WTC11 (cell line): ENCODE measurements around the gene FBN2. TPM values are rescaled to one million over a fixed set of nuclear protein-coding genes. Genes with fewer than 3 reads are reported as not detected.

Source experiments
- ATAC-seq: fragments of 200-7000 bp; cut with Tn5 transposase; 2 replicates; pipeline ENCODE4 v1.10.0; 2021; ENCODE audit warnings: mild to moderate bottlenecking, moderate library complexity
- CTCF ChIA-PET: fragments of 300-600 bp; sonication (Branson Sonifier 250); formaldehyde crosslinking; loops from one replicate; lab custom pipeline; 2021; ENCODE audit warnings: antibody characterized with exemption; lab: Charles Lee
- POLR2A ChIA-PET: fragments of 350-600 bp; sonication (Branson Sonifier 250); formaldehyde crosslinking; loops from one replicate; lab custom pipeline; 2021; ENCODE audit warnings: antibody characterized with exemption; lab: Charles Lee
- DNase-seq: peaks from one replicate; pipeline ENCODE4 v3.0.0; 2021; ENCODE audit warnings: low spot score
- H3K27ac Mint-ChIP-seq: 2 replicates; pipeline ENCODE4 v1.8.0; 2021; ENCODE audit warnings: mixed read lengths
- H3K27me3 Mint-ChIP-seq: 2 replicates; pipeline ENCODE4 v1.8.0; 2021; ENCODE audit warnings: low read depth, mild to moderate bottlenecking, moderate library complexity, mixed read lengths
- H3K36me3 Mint-ChIP-seq: 2 replicates; pipeline ENCODE4 v1.8.0; 2021; ENCODE audit warnings: mixed read lengths
- H3K4me1 Mint-ChIP-seq: 2 replicates; pipeline ENCODE4 v1.8.0; 2022; ENCODE audit warnings: mixed read lengths
- H3K4me3 Mint-ChIP-seq: 2 replicates; pipeline ENCODE4 v1.8.0; 2021; ENCODE audit warnings: mild to moderate bottlenecking, moderate library complexity, mixed read lengths
- H3K9me3 Mint-ChIP-seq: 2 replicates; pipeline ENCODE4 v1.8.0; 2021; ENCODE audit warnings: mixed read lengths
- CBFB ChIP-seq: sonication (generic); formaldehyde crosslinking; IDR thresholded peaks from 2 replicates; pipeline ENCODE4 v1.8.1; 2022; ENCODE audit warnings: mild to moderate bottlenecking, low read depth, missing genetic modification reagents
- CREB1 ChIP-seq: sonication (generic); formaldehyde crosslinking; IDR thresholded peaks from 2 replicates; pipeline ENCODE4 v1.8.0; 2023; ENCODE audit warnings: mild to moderate bottlenecking, missing genetic modification reagents
- EMX1 ChIP-seq: fragments of 250-450 bp; sonication (Bioruptor Pico); IDR thresholded peaks from 2 replicates; pipeline ENCODE4 v1.8.0; 2021; ENCODE audit warnings: mild to moderate bottlenecking
- ESRRA ChIP-seq: sonication (generic); formaldehyde crosslinking; IDR thresholded peaks from 2 replicates; pipeline ENCODE4 v1.8.1; 2022; ENCODE audit warnings: mild to moderate bottlenecking, missing genetic modification reagents, borderline replicate concordance
- FOXP1 ChIP-seq: sonication (generic); formaldehyde crosslinking; IDR thresholded peaks from 2 replicates; pipeline ENCODE4 v1.8.0; 2022; ENCODE audit warnings: missing genetic modification reagents, mild to moderate bottlenecking, moderate library complexity, borderline replicate concordance
- NFE2L1 ChIP-seq: sonication (generic); formaldehyde crosslinking; IDR thresholded peaks from 2 replicates; pipeline ENCODE4 v1.8.1; 2023; ENCODE audit warnings: missing genetic modification reagents
- RORB ChIP-seq: fragments of 250-450 bp; sonication (Bioruptor Pico); IDR thresholded peaks from 2 replicates; pipeline ENCODE4 v1.9.0; 2021; ENCODE audit warnings: mild to moderate bottlenecking
- ZNF121 ChIP-seq: sonication (generic); formaldehyde crosslinking; IDR thresholded peaks from 2 replicates; pipeline ENCODE4 v1.8.0; 2023; ENCODE audit warnings: missing genetic modification reagents
- ZNF396 ChIP-seq: fragments of 250-450 bp; sonication (Bioruptor Pico); IDR thresholded peaks from 2 replicates; pipeline ENCODE4 v1.8.0; 2021; ENCODE audit warnings: mild to moderate bottlenecking, moderate library complexity, borderline replicate concordance
- ZNF671 ChIP-seq: fragments of 250-450 bp; sonication (Bioruptor Pico); IDR thresholded peaks from 2 replicates; pipeline ENCODE4 v1.8.0; 2021; ENCODE audit warnings: mild to moderate bottlenecking
- total RNA-seq: library from RNA; stranded (reverse); gene quantifications from 3 replicates; pipeline ENCODE4 v1.2.3, GENCODE V29; 2021
- TF ChIP-seq, protein P1 (sequence below): sonication (generic); formaldehyde crosslinking; IDR thresholded peaks from 2 replicates; pipeline ENCODE4 v1.8.0; 2022; ENCODE audit warnings: mild to moderate bottlenecking, missing genetic modification reagents
- TF ChIP-seq, protein P2 (sequence below): sonication (generic); formaldehyde crosslinking; IDR thresholded peaks from 2 replicates; pipeline ENCODE4 v1.8.0; 2022; ENCODE audit warnings: missing genetic modification reagents
- TF ChIP-seq, protein P3 (sequence below): sonication (generic); formaldehyde crosslinking; IDR thresholded peaks from 2 replicates; pipeline ENCODE4 v1.8.1; 2023; ENCODE audit warnings: mild to moderate bottlenecking, missing genetic modification reagents, borderline replicate concordance
- TF ChIP-seq, protein P4 (sequence below): fragments of 200-600 bp; IDR thresholded peaks from 2 replicates; pipeline ENCODE4 v1.8.0; 2022; ENCODE audit warnings: antibody characterized with exemption
- TF ChIP-seq, protein P5 (sequence below): sonication (generic); formaldehyde crosslinking; IDR thresholded peaks from 2 replicates; pipeline ENCODE4 v1.8.0; 2022; ENCODE audit warnings: mild to moderate bottlenecking, missing genetic modification reagents
- TF ChIP-seq, protein P6 (sequence below): sonication (generic); formaldehyde crosslinking; IDR thresholded peaks from 2 replicates; pipeline ENCODE4 v1.8.0; 2023; ENCODE audit warnings: missing genetic modification reagents, mild to moderate bottlenecking, borderline replicate concordance
- TF ChIP-seq, protein P7 (sequence below): sonication (generic); formaldehyde crosslinking; IDR thresholded peaks from 2 replicates; pipeline ENCODE4 v1.8.1; 2022; ENCODE audit warnings: low read depth, missing genetic modification reagents, borderline replicate concordance

Gene FBN2
- total RNA-seq, 1 experiment from 2014 or later = 56.7 TPM

DNA sequence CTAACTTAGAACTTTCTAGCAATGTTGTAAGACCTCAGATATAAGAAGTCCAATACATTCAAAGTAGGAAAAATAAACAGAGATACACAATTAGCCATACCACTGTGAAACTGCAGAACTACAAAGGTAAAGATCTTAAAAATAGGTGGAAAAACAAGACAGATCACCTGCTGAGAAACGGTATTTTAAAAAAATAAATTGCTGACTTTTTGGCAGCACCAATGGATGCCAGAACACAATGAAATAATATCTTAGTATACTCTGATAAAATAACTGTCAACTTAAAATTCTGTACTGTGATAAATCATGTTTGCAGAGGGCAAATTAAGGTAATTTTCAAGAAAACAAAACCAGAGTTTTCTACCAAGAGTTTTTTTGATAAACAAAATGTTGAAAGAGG lies 138.9 kb downstream of the FBN2 start:
- ChIA-PET CTCF (no interaction called here), POLR2A (no interaction called here)
- H3K27me3 Mint-ChIP-seq = no peaks in the 10 kb centered on the region
- TF ChIP-seq ESRRA (CRISPR knock-in tag) = no peak
- TF ChIP-seq CREB1 (CRISPR knock-in tag) = no peak
- no peak for TF ChIP-seq ZNF396 (CRISPR knock-in tag)
- TF ChIP-seq NFE2L1 = no peak
- no peak overlapping the region for H3K4me3 Mint-ChIP-seq
- ATAC-seq = no peak
- no peaks in the 10 kb centered on the region for H3K4me1 Mint-ChIP-seq
- no peak overlapping the region for H3K27ac Mint-ChIP-seq
- peaks cover 4% of the 10 kb centered on the region for H3K36me3 Mint-ChIP-seq
- DNase-seq = no peak
- H3K9me3 Mint-ChIP-seq = peaks cover 5% of the 10 kb centered on the region

DNA sequence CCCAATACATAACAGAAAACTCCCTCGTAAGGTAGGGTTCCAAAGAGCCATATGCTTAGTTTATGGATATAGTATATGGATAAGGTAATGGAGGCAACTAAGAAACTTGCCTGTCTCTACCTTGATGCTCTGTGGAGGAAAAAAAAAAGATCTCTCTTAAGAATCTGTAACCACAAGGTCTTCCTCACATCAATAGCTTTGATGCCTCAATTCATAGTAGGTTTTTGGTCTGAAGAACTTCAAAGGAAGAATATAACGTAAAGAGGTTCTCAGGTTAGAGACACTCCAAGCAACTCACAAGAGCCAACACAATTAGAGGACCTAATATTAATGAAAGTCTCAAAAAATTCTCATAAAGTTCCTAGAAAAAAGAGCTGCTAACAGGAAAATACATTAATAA lies 140.2 kb downstream of the FBN2 start:
- no peaks in the 10 kb centered on the region for H3K27me3 Mint-ChIP-seq
- TF ChIP-seq, protein P1, sequence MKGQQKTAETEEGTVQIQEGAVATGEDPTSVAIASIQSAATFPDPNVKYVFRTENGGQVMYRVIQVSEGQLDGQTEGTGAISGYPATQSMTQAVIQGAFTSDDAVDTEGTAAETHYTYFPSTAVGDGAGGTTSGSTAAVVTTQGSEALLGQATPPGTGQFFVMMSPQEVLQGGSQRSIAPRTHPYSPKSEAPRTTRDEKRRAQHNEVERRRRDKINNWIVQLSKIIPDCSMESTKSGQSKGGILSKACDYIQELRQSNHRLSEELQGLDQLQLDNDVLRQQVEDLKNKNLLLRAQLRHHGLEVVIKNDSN = no peak
- TF ChIP-seq, protein P2, sequence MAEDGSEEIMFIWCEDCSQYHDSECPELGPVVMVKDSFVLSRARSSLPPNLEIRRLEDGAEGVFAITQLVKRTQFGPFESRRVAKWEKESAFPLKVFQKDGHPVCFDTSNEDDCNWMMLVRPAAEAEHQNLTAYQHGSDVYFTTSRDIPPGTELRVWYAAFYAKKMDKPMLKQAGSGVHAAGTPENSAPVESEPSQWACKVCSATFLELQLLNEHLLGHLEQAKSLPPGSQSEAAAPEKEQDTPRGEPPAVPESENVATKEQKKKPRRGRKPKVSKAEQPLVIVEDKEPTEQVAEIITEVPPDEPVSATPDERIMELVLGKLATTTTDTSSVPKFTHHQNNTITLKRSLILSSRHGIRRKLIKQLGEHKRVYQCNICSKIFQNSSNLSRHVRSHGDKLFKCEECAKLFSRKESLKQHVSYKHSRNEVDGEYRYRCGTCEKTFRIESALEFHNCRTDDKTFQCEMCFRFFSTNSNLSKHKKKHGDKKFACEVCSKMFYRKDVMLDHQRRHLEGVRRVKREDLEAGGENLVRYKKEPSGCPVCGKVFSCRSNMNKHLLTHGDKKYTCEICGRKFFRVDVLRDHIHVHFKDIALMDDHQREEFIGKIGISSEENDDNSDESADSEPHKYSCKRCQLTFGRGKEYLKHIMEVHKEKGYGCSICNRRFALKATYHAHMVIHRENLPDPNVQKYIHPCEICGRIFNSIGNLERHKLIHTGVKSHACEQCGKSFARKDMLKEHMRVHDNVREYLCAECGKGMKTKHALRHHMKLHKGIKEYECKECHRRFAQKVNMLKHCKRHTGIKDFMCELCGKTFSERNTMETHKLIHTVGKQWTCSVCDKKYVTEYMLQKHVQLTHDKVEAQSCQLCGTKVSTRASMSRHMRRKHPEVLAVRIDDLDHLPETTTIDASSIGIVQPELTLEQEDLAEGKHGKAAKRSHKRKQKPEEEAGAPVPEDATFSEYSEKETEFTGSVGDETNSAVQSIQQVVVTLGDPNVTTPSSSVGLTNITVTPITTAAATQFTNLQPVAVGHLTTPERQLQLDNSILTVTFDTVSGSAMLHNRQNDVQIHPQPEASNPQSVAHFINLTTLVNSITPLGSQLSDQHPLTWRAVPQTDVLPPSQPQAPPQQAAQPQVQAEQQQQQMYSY = no peak
- TF ChIP-seq, protein P3, sequence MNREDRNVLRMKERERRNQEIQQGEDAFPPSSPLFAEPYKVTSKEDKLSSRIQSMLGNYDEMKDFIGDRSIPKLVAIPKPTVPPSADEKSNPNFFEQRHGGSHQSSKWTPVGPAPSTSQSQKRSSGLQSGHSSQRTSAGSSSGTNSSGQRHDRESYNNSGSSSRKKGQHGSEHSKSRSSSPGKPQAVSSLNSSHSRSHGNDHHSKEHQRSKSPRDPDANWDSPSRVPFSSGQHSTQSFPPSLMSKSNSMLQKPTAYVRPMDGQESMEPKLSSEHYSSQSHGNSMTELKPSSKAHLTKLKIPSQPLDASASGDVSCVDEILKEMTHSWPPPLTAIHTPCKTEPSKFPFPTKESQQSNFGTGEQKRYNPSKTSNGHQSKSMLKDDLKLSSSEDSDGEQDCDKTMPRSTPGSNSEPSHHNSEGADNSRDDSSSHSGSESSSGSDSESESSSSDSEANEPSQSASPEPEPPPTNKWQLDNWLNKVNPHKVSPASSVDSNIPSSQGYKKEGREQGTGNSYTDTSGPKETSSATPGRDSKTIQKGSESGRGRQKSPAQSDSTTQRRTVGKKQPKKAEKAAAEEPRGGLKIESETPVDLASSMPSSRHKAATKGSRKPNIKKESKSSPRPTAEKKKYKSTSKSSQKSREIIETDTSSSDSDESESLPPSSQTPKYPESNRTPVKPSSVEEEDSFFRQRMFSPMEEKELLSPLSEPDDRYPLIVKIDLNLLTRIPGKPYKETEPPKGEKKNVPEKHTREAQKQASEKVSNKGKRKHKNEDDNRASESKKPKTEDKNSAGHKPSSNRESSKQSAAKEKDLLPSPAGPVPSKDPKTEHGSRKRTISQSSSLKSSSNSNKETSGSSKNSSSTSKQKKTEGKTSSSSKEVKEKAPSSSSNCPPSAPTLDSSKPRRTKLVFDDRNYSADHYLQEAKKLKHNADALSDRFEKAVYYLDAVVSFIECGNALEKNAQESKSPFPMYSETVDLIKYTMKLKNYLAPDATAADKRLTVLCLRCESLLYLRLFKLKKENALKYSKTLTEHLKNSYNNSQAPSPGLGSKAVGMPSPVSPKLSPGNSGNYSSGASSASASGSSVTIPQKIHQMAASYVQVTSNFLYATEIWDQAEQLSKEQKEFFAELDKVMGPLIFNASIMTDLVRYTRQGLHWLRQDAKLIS (CRISPR knock-in tag) = no peak
- TF ChIP-seq FOXP1 (CRISPR knock-in tag) (no peak), RORB (CRISPR knock-in tag) (no peak), EMX1 (CRISPR knock-in tag) (no peak), CBFB (CRISPR knock-in tag) (no peak), ZNF671 (CRISPR knock-in tag) (no peak), ZNF121 (CRISPR knock-in tag) (no peak)
- TF ChIP-seq, protein P4, sequence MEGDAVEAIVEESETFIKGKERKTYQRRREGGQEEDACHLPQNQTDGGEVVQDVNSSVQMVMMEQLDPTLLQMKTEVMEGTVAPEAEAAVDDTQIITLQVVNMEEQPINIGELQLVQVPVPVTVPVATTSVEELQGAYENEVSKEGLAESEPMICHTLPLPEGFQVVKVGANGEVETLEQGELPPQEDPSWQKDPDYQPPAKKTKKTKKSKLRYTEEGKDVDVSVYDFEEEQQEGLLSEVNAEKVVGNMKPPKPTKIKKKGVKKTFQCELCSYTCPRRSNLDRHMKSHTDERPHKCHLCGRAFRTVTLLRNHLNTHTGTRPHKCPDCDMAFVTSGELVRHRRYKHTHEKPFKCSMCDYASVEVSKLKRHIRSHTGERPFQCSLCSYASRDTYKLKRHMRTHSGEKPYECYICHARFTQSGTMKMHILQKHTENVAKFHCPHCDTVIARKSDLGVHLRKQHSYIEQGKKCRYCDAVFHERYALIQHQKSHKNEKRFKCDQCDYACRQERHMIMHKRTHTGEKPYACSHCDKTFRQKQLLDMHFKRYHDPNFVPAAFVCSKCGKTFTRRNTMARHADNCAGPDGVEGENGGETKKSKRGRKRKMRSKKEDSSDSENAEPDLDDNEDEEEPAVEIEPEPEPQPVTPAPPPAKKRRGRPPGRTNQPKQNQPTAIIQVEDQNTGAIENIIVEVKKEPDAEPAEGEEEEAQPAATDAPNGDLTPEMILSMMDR = no peak
- TF ChIP-seq, protein P5, sequence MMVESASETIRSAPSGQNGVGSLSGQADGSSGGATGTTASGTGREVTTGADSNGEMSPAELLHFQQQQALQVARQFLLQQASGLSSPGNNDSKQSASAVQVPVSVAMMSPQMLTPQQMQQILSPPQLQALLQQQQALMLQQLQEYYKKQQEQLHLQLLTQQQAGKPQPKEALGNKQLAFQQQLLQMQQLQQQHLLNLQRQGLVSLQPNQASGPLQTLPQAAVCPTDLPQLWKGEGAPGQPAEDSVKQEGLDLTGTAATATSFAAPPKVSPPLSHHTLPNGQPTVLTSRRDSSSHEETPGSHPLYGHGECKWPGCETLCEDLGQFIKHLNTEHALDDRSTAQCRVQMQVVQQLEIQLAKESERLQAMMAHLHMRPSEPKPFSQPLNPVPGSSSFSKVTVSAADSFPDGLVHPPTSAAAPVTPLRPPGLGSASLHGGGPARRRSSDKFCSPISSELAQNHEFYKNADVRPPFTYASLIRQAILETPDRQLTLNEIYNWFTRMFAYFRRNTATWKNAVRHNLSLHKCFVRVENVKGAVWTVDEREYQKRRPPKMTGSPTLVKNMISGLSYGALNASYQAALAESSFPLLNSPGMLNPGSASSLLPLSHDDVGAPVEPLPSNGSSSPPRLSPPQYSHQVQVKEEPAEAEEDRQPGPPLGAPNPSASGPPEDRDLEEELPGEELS = no peak
- TF ChIP-seq, protein P6, sequence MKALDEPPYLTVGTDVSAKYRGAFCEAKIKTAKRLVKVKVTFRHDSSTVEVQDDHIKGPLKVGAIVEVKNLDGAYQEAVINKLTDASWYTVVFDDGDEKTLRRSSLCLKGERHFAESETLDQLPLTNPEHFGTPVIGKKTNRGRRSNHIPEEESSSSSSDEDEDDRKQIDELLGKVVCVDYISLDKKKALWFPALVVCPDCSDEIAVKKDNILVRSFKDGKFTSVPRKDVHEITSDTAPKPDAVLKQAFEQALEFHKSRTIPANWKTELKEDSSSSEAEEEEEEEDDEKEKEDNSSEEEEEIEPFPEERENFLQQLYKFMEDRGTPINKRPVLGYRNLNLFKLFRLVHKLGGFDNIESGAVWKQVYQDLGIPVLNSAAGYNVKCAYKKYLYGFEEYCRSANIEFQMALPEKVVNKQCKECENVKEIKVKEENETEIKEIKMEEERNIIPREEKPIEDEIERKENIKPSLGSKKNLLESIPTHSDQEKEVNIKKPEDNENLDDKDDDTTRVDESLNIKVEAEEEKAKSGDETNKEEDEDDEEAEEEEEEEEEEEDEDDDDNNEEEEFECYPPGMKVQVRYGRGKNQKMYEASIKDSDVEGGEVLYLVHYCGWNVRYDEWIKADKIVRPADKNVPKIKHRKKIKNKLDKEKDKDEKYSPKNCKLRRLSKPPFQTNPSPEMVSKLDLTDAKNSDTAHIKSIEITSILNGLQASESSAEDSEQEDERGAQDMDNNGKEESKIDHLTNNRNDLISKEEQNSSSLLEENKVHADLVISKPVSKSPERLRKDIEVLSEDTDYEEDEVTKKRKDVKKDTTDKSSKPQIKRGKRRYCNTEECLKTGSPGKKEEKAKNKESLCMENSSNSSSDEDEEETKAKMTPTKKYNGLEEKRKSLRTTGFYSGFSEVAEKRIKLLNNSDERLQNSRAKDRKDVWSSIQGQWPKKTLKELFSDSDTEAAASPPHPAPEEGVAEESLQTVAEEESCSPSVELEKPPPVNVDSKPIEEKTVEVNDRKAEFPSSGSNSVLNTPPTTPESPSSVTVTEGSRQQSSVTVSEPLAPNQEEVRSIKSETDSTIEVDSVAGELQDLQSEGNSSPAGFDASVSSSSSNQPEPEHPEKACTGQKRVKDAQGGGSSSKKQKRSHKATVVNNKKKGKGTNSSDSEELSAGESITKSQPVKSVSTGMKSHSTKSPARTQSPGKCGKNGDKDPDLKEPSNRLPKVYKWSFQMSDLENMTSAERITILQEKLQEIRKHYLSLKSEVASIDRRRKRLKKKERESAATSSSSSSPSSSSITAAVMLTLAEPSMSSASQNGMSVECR (CRISPR knock-in tag) = no peak
- TF ChIP-seq, protein P7, sequence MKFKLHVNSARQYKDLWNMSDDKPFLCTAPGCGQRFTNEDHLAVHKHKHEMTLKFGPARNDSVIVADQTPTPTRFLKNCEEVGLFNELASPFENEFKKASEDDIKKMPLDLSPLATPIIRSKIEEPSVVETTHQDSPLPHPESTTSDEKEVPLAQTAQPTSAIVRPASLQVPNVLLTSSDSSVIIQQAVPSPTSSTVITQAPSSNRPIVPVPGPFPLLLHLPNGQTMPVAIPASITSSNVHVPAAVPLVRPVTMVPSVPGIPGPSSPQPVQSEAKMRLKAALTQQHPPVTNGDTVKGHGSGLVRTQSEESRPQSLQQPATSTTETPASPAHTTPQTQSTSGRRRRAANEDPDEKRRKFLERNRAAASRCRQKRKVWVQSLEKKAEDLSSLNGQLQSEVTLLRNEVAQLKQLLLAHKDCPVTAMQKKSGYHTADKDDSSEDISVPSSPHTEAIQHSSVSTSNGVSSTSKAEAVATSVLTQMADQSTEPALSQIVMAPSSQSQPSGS (CRISPR knock-in tag) = no peak
- ChIA-PET CTCF (no interaction called here), POLR2A (no interaction called here)
- peaks cover 5% of the 10 kb centered on the region for H3K9me3 Mint-ChIP-seq
- ATAC-seq (no peak), DNase-seq (no peak)
- no peaks in the 10 kb centered on the region for H3K4me1 Mint-ChIP-seq
- no peak overlapping the region for H3K27ac Mint-ChIP-seq
- H3K4me3 Mint-ChIP-seq = no peak overlapping the region
- H3K36me3 Mint-ChIP-seq = peaks cover 4% of the 10 kb centered on the region
